DOHH2 (cell line): ENCODE data around the gene PRKAA1.
"Not testable (repeated sequence)": the region's sequence is repeated elsewhere in the genome, so short reads cannot be mapped to it uniquely, and the experiment has no call there.

Experiments used
- EZH2phosphoT487 ChIP-seq: fragments of 200-600 bp; sonication (generic); IDR thresholded peaks from 2 replicates; pipeline ENCODE4 v1.6.1; 2017; ENCODE audit warnings: borderline replicate concordance, mild to moderate bottlenecking, antibody characterized with exemption, low read length, moderate library complexity, mixed read lengths
- TF ChIP-seq, protein P1 (sequence below): fragments of 200-600 bp; sonication (generic); IDR thresholded peaks from one replicate; pipeline ENCODE4 v1.5.1; 2014; ENCODE audit warnings: antibody characterized with exemption, mild to moderate bottlenecking, low read depth, low read length; ENCODE audit not compliant: poor library complexity, severe bottlenecking

DNA sequence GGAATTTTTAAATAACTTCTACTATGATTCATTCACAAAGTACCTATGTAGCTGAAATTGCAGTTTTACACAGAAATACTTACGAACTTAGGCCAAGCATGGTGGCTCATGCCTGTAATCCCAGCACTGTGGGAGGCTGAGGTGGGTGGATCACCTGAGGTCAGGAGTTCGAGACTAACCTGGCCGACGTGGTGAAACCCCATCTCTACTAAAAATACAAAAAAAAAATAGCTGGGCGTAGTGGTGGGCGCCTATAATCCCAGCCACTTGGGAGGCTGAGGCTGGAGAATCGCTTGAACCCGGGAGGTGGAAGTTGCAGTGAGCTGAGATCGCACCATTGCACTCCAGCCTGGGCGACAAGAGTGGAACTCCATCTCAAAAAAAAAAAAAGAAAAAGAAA, 5.5 kb downstream of the PRKAA1 start:
- TF ChIP-seq, protein P1, sequence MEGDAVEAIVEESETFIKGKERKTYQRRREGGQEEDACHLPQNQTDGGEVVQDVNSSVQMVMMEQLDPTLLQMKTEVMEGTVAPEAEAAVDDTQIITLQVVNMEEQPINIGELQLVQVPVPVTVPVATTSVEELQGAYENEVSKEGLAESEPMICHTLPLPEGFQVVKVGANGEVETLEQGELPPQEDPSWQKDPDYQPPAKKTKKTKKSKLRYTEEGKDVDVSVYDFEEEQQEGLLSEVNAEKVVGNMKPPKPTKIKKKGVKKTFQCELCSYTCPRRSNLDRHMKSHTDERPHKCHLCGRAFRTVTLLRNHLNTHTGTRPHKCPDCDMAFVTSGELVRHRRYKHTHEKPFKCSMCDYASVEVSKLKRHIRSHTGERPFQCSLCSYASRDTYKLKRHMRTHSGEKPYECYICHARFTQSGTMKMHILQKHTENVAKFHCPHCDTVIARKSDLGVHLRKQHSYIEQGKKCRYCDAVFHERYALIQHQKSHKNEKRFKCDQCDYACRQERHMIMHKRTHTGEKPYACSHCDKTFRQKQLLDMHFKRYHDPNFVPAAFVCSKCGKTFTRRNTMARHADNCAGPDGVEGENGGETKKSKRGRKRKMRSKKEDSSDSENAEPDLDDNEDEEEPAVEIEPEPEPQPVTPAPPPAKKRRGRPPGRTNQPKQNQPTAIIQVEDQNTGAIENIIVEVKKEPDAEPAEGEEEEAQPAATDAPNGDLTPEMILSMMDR = not testable (repeated sequence)
- not testable (repeated sequence) for TF ChIP-seq EZH2phosphoT487
